HG03196 (cell line): ENCODE data around the gene TMEM132A.
A peak's percentile ranks its signal among the peaks of the same experiment; 100 is the strongest.

Source experiments
- ATAC-seq: cut with Tn5 transposase; IDR thresholded peaks from one replicate; pipeline ENCODE4 v1.9.1; 2021; ENCODE audit not compliant: unreplicated experiment

The TMEM132A gene

DNA sequence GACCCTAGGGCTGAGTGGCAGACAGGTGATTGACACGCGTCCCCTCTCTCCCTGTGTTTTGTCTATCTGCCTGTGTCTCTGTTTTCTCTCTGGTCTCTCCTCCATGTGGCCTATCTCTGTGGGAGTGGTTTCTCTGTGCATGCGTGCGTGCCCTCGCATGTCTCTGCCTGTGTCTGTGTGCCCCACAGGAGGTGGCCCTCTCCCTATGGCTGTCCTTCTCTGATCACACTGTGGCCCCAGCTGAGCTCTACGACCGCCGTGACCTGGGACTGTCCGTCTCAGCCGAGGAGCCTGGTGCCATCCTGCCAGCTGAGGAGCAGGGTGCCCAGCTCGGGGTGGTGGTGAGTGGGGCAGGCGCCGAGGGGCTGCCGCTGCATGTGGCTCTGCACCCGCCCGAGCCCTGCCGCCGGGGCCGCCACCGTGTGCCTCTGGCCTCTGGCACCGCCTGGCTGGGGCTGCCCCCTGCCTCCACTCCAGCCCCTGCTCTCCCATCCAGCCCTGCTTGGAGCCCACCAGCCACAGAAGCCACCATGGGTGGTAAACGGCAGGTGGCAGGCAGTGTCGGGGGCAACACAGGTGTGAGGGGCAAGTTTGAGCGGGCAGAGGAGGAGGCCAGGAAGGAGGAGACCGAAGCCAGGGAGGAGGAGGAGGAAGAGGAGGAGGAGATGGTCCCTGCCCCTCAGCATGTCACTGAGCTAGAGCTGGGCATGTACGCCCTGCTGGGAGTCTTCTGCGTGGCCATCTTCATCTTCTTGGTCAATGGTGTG lies 11.6 kb downstream of the TMEM132A start:
- ATAC-seq, result no peak

DNA sequence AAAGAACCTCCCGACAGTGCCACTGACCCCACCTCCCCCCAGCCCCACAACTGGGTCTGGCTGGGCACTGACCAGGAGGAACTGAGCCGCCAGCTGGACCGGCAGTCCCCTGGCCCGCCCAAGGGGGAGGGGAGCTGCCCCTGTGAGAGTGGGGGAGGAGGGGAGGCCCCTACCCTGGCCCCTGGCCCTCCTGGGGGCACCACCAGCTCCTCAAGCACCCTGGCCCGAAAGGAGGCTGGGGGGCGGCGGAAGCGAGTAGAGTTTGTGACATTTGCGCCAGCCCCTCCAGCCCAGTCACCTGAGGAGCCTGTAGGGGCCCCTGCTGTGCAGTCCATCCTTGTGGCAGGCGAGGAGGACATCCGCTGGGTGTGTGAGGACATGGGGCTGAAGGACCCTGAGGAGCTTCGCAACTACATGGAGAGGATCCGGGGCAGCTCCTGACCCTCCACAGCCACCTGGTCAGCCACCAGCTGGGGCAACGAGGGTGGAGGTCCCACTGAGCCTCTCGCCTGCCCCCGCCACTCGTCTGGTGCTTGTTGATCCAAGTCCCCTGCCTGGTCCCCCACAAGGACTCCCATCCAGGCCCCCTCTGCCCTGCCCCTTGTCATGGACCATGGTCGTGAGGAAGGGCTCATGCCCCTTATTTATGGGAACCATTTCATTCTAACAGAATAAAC lies 12.3 kb downstream of the TMEM132A start:
- ATAC-seq, result no peak

DNA sequence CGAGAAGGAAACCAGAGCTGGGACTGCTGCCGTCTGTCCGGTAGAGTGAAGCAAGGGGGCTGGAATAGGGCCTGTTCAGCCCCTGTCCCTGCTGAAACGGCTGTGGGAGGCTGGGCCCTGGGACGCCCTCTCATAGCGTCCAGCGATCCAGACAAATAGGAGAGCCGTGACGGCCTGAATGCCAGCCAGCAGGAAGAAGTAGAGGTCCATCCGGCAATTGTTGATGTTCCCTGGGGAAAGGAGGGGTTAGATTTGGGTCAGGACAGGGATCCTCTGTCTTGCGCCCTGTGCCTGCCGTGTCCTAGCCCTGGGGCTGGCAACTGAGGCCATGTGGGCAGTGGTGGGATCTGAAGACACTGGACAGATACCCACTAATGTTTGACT lies 12.9 kb downstream of the TMEM132A start:
- ATAC-seq, result no peak

DNA sequence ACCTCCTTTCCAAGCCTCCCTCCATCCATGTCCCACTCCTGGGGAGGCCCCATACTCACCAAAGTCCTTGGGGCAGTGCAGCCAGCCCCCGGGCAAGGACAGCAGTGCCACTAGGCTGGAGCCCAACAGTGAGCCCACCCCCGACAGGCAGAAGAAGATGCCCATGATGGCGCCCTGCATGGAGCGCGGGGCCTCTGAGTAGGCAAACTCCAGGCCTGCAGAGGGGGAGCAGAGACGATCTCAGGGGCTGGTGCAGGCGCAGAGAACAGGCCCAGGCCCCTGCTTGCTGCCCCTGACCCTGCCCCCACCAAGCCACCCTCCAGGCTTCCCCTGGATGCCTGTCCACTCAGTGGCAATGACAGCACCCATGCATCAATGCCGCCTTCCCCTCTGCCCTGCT lies 13.6 kb downstream of the TMEM132A start:
- ATAC-seq, result no peak

DNA sequence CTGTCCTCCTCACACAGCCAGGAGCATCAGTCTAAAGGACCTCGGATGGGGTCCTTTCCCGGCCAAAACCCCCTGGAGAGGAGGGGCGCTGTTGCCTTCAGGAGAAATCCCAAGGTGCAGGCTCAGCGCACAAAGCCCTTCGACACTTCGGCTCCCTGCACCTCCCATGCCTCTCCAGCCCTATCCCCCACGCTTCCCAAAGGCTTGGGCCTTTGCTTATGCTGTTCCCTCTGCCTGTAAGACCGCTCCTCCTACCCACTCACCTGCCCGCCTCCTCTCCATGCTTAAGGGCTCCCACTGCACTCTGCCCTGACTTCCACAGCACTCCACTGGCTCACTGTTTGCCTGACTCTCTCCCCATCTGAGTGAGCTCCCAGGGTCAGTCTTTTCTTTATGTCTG lies 14.2 kb downstream of the TMEM132A start:
- no peak for ATAC-seq

DNA sequence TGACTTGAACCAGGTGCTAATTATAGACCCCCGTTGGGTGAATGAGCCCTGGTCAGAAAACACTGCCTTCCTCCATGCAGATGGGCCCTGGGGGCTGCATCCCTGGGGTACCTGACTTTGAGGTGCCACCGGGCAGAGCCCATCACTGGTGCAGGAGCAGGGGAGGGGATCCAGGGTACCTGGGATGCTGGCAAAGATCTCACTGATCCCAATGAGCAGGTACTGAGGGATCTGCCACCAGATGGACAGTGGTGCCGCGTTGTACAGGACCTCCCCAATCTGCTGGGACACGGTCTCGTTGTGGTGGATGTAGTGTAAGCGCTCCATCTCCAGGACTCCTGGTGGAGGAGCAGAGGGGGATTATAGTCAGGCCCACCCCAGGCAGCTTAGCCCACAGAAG lies 15.0 kb downstream of the TMEM132A start:
- ATAC-seq, result no peak

DNA sequence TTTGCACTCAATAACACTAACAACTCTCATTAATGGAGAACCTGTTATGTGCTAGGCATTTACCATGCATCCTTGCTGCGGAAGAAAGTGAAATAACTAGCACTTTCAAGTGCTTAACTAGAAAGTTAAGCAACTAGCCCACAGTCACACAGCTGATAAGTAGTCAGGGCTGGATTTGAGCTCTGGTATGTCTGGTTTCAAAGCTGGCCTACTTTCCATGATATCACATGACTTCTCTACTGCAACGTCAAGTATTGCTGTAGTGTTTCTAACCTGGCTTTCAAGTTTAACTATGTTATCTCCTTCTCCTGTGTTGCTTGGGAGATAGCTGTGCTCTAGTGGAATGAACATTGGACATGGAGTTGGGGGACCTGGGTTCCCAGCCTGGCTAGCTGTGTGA lies 15.6 kb downstream of the TMEM132A start:
- no peak for ATAC-seq

DNA sequence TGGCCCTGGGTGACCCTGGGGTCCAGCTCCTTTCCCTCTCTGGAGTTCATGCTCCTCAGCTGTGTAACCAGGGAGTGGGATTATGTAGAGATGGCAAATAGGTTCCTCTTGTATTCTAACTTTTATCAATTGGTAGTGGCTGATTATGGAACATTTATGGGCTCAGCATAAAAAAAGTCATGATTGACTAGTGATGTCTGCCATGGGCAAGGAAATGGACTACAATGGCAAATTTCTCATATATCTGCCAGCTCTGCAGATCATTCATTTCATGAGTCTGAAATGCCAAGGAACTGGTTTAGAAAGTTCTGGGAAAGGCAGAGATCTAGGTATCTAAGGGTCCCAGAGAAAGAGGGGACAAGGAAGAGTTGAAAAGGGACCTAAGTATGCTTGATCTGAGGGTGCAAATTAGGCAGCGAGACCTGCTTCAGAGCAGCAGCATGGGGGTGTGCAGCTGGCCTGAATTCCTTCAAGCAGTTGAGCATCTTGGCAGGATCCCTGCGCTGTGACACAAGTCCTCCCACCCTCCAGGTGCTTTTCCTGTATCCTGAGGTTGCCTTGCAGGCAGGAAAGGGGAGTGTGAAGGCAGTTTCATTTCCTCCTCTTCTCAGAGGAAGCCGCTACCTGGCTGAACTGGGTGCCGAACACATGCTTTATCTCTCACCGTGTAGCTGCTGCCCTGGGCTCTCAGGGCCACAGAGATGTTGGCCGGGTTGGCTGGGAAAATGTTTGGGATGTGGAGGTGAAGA lies 17.3 kb downstream of the TMEM132A start:
- no peak for ATAC-seq

DNA sequence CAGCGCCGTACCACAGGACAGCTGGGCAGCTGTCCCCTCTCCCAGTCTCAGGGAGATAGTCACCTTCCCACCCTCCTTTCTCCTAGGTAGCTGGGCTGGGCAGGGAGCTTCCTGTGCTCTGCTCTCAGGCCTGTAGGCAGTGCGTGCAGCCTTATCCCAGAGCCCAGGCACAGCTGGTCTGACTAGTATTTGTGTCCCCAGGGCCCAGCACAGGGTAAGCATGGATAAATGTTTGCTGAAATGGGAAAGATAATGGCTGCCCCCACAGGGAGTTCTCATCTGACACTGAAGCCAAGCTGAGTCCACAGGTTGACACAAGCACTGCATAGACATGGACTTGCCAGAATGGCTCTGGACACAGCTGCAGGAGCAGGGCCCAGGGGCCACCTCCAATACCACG lies 18.0 kb downstream of the TMEM132A start:
- no peak for ATAC-seq

DNA sequence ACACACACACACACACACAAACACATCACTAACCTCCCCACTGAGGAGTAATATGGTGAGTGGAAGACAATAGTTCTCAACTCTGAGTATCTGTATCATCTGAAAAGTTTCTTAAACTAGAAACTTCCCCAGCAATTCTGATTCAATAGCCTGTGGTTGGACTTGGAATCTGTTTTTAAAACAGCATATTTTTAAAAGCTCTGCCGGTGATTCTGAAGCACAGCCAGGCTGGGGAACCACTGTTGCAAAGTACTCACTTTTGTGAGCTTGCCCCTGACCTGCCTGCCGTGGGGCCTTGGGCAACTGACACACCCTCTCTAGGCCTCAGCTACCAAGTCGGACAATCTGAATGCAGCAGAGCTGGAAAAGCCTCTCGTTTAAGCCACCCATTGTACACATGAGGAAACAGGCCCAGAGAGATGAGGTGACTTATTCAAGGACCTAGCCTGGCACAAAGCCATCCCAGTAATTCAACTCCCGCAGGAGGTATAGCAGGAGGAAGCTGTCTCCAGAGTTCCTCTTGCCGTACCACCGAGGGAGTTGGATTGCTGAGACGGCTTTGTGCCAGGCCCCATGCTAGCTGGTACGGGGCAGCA lies 18.8 kb downstream of the TMEM132A start:
- ATAC-seq, result no peak

DNA sequence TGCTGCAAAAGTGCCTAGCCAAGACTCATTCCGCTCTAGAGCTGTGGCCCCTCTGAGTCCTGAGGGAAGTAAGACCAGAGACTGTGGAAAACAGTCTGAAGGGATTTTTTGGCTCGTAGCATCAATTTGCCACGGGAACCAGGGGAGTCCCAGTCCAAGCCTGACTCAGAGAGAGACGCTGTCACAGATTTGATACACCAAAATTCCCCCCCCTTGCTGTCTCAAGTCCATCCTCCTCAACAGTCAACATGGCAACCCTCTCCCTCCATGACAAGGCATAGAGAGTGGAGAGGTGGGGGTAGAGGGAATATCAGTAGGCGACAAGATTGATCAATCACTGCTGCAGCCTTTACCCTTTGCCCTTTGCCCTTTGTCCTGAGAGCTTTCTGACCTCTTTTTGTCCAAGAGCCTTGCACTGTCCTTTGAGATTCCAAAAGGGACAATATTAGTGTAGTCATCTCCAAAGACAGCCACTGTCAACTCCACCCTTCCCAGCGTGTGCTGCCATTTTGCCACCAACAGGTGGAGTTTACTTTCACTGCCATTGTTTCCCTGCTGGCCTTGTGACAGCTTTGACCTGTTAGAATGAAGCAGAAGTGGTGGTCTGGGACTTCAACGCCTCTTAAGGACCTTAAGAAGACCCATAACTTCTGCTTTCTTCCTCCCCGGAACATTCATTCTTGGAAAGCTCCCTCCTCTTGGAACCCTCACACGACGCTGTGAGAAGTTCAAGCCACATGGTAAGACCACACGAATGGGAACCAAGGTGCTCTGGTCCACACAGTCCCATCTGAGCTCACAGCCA lies 20.4 kb downstream of the TMEM132A start:
- ATAC-seq, result no peak

DNA sequence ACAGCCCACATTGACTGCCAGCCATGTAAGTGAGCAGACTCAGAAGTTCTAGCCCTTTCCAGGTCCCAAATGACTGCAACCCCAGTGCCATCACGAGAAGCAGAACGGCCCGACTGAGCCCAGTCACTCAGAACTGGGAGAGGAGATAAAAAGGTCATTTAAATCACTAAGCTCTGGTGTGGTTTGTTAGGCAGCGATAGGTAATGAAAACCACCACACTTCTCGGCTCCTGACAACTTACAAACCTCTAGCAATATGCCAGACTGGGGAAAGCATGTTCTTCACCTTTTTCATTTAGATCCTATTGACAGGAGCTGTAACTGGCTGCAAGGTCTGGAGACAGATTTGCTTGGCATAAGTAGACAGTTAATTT lies 21.0 kb downstream of the TMEM132A start:
- no peak for ATAC-seq

DNA sequence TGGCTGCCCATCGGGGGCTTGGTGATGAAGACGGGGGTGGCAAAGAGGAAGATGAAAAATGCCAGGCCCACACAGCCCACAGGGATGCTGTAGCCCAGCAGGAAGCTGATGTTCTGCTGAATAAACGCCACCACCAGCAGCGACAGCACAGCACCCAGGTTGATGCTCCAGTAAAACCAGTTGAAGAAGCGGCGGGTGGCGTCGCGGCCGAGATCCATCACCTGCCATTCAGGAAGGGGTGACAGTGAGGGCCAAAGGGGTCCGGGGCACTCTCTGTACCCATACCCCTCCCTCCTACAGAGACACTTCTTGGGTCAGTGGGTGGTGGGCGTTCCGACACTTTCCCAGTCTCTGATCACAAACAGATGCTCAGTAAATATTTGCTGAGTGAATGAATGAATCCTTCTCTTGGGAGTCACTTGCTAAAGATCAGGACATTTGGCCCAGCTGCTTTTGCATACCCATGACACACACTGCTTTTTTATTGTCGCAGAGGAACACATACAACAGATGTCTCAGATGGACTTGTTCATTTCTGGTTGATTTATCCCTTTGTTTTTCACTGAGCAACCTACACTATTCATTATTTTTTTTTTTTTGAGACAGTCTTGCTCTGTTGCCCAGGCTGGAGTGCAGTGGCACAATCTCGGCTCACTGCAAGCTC lies 22.5 kb downstream of the TMEM132A start:
- ATAC-seq, result no peak

DNA sequence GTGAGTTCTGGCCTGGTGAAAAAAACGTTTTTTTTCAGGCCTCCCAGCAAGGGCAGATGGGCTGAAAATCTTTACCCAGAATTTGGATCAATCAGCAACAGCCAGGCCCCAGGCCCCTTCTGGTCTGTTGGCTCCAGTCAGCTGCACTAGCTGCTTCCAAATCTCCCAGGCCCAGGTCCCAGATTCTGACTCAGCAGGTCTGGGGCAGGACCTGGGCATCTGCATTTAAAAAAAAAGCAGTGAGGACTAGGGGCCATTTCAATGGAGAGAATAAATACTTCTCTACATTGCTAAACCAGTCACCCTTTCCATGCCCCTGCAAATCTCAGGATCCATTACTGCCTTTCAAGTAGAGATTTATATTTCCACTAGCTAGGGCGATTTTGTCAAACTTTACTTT lies 23.4 kb downstream of the TMEM132A start:
- no peak for ATAC-seq

DNA sequence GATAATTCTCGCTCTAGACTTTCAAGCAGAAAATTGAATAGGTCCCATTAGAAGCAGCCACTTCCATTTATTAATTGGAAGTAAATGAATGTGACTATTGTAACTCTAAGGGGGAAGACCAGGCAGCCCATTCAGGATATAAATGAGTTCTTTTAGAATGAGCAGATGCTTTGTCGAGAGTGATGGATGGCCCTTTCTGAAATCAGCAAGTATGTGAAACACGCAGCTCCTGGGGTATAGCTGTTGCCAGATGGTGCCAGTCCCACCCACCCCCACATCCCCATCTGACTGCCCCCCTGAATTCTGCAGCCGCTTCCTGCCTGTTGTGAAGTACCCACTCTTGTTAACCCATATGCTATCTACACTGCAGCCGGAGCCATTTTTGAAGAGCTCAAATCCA lies 24.0 kb downstream of the TMEM132A start:
- no peak for ATAC-seq

DNA sequence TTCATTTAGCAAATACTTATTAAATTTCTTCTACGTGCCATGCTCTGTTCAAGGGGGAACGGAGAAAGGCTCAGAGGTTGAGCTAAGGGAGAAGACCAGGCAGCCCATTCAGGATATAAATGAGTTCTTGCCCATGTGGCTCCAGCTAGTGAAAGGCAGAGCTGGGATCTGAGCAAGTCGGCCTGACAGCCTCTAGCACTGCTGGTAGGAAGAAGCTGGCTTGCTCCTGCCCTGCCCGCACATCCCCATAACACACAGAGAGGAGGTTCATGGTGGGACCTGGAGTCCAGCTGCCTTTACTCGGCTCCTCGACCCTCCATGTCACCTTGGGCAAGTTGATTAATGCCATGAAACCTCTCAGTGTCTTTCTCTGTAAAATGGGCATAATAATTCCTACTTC lies 25.8 kb downstream of the TMEM132A start:
- no peak for ATAC-seq

DNA sequence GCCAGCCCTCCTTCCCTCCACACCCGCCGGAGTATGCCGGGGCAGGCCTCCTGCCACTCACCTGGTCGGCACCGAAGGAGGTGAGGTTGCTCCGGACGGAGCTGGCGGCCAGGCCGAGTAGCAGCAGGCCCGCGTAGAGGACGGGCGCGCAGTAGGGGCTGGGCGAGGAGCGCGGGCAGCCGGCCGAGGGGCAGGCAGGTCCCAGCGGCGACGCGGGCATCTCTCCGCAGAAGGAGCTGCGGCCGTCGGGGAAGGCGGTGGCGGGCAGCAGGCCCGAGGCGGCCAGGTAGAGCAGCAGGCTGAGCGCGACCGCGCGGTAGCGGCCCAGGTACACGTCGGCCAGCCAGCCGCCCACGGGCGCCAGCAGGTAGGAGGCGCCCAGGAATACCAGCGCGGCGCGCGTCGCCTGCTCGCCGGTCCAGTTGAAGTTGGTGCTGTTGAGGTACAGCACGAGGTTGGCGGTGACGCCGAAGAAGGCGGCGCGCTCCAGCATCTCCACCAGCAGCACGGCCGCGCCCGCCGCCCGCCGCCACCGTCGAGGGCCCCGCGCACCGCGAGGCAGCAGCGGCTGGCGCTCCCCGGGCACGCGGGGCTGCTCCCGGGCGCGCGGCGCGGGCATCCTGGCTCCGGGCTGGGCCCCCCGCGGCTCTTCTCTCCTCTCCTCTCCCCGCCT lies 26.8 kb downstream of the TMEM132A start:
- no peak for ATAC-seq

DNA sequence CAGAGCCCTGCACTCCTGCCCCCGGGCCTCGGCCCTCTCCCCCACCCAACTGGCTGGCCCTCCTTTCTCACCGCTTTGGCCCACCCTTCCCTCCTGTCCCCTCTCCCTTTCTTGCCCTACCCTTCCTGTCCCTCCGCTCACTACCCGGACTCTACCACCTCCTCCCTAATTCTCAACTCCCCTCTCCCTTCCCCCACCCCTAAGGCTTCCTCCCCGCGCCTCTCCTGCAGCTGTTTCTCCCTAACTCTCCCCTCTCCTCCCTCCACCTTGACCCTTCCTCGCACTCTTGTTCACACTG lies 27.3 kb downstream of the TMEM132A start:
- ATAC-seq, result no peak

DNA sequence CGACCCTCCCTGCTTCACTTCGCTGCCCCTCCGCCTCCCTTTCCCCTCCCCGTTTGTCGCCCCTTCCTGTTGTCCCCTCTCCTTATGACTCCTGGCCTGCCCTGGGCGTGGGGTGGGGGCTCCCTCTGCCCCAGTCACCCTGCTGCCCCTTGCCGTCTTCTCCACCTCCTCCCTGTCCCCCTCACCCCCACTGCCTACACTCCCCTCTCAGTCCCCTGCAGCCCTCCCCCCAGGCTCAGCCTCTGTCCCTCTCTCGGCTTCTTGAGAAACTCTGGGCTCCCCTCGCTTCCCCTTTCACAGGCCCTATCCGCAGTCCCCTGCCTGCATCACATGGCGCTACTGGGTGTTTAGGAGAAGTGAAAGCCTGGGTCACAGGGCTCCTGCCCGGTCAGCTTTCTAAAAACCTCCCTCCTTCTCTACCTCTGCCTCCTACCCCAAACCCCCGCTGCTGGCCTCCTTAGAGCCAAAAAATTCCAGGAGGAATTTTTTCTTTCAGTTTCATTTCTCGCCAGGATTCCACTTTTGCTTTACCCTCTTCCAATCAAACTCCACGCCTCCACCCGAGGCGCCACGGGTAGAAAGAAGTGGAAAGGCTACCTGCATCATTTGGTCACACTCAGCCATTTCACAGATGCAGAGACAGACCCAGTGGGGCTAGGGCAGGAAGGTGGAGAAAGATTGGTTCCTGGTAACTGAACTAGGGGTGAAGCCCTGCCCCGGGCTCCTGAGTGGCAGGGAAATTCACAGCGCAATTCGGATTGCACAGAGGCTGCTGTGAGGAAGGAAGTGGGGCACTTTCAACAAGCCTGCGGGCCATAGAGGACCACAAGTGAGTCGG lies 27.9 kb downstream of the TMEM132A start, which contains the start of gene SLC15A3:
SLC15A3 (minus strand) TSS at position 273 of the 838 bp plus-strand sequence. CDS start 625 bp downstream, outside the sequence.
- ATAC-seq, result peak; percentile 69
